Small intestine (tissue), 7 donors: ENCODE data around the gene SP2. TPM values are rescaled to one million over a fixed set of nuclear protein-coding genes. Genes with fewer than 3 reads are reported as not detected.

ENCODE experiments used
- DNase-seq, 2 donors: peaks; one replicate each; pipeline versions ENCODE4 v3.0.0 to v3.0.0-alpha.2; 2013
- FAIRE-seq: peaks from 2 replicates; lab custom pipeline; 2012; peaks lifted over from hg19 to GRCh38; lab: Jason Lieb, UNC
- H3K27ac ChIP-seq, 3 donors: one replicate each; pipeline ENCODE4 v1.5.1; 2013; ENCODE audit warnings: low read length in 2 of 3, mild to moderate bottlenecking in 2 of 3, control low read depth in 1 of 3, inconsistent platforms in 1 of 3, low read depth in 1 of 3, moderate library complexity in 1 of 3
- H3K27me3 ChIP-seq, 3 donors: one replicate each; pipeline ENCODE4 v1.6.1; 2013; ENCODE audit warnings: low read length in 3 of 3, inconsistent platforms in 1 of 3; ENCODE audit not compliant: control insufficient read depth in 3 of 3, insufficient read depth in 3 of 3
- H3K36me3 ChIP-seq, 3 donors: one replicate each; pipeline ENCODE4 v1.6.1; 2013; ENCODE audit warnings: low read length in 3 of 3, inconsistent platforms in 1 of 3, low read depth in 1 of 3, mild to moderate bottlenecking in 1 of 3, moderate library complexity in 1 of 3; ENCODE audit not compliant: control insufficient read depth in 3 of 3, insufficient read depth in 2 of 3
- H3K4me1 ChIP-seq, 3 donors: one replicate each; pipeline ENCODE4 v1.6.1; 2013; ENCODE audit warnings: low read length in 2 of 3, inconsistent platforms in 1 of 3, low read depth in 1 of 3, mild to moderate bottlenecking in 1 of 3, moderate library complexity in 1 of 3; ENCODE audit not compliant: control insufficient read depth in 3 of 3, insufficient read depth in 2 of 3
- H3K4me3 ChIP-seq, 3 donors: one replicate each; pipeline ENCODE4 v1.5.1; 2013; ENCODE audit warnings: low read length in 3 of 3, control low read depth in 1 of 3, inconsistent platforms in 1 of 3, low read depth in 1 of 3, mild to moderate bottlenecking in 1 of 3, moderate library complexity in 1 of 3
- H3K9me3 ChIP-seq, 2 donors: one replicate each; pipeline ENCODE4 v1.6.1; 2013; ENCODE audit warnings: low read depth in 1 of 2, low read length in 1 of 2; ENCODE audit not compliant: control insufficient read depth in 2 of 2, insufficient read depth in 1 of 2
- WGBS, 3 donors: extraction: QIAGEN DNeasy Blood & Tissue Kit; methylation state at CpG; one replicate each; pipeline ENCODE4 v1.1.7; 2013; 5-methylcytosine and 5-hydroxymethylcytosine counted together
- polyA plus RNA-seq, 4 donors: library from polyadenylated mRNA; stranded (reverse) in 3 of 4; unstranded in 1 of 4; fragments of 200-250 nt in 3 of 4; fragments of 120-200 nt in 1 of 4; gene quantifications; one replicate each; pipeline versions ENCODE4 v1.2.1 to v1.2.3, GENCODE V29; 2013
- donor health status: healthy with polysubstance abuse.
- donor health status: control.
- donor health status: control.
- donor health status: Bipolar disorder and iron deficiency.
- donor health status: healthy.

SP2 gene
- polyA plus RNA-seq, 4 donors: 8.7 to 17.3 (median 12.6) TPM

- H3K9me3 ChIP-seq: no peaks in the 10 kb centered on the region
- H3K36me3 ChIP-seq: no peaks in the 10 kb centered on the region
- H3K4me1 ChIP-seq: peaks cover 0 to 16% (median 6%) of the 10 kb centered on the region in 3 donors
- FAIRE-seq (no peak), DNase-seq (peak in 1 of 2 donors; percentile 42)
- H3K27me3 ChIP-seq: peaks cover 0 to 89% (median 34%) of the 10 kb centered on the region in 3 donors
- H3K27ac ChIP-seq: no peak overlapping the region
- 22 to 33% (median 23%) methylated on average over 32 of the region's 32 CpGs for WGBS, 3 donors
- no peak overlapping the region for H3K4me3 ChIP-seq
These were observed 43.7 kb upstream of the SP2 start for GRCh38 chr17:47852113-47852949.

GRCh38 chr17:47853616-47854015 lies 42.4 kb upstream of the SP2 start:
- 27 to 52% (median 42%) methylated on average over 5 of the region's 5 CpGs for WGBS, 3 donors
- Histone ChIP-seq H3K36me3 (no peaks in the 10 kb centered on the region), H3K9me3 (no peaks in the 10 kb centered on the region), H3K4me3 (no peak overlapping the region), H3K27ac (no peak overlapping the region), H3K27me3 (peaks cover 0 to 77% (median 27%) of the 10 kb centered on the region in 3 donors), H3K4me1 (peaks cover 0 to 16% (median 6%) of the 10 kb centered on the region in 3 donors)
- DNase-seq (no peak), FAIRE-seq (no peak)

GRCh38 chr17:47855737-47856136 lies 40.3 kb upstream of the SP2 start:
- Histone ChIP-seq H3K36me3 (no peaks in the 10 kb centered on the region), H3K27me3 (peaks cover 0 to 62% (median 26%) of the 10 kb centered on the region in 3 donors), H3K4me3 (no peak overlapping the region), H3K4me1 (peaks cover 0 to 10% (median 6%) of the 10 kb centered on the region in 3 donors), H3K27ac (no peak overlapping the region), H3K9me3 (no peaks in the 10 kb centered on the region)
- FAIRE-seq: no peak
- 31 to 48% (median 47%) methylated on average over 3 of the region's 3 CpGs for WGBS, 3 donors
- no peak for DNase-seq

GRCh38 chr17:47856830-47857229 lies 39.2 kb upstream of the SP2 start:
- H3K36me3 ChIP-seq: no peaks in the 10 kb centered on the region
- DNase-seq: no peak
- no peak overlapping the region for H3K4me3 ChIP-seq
- no peak overlapping the region for H3K27ac ChIP-seq
- no peak for FAIRE-seq
- H3K9me3 ChIP-seq: no peaks in the 10 kb centered on the region
- peaks cover 0 to 4% (median 0%) of the 10 kb centered on the region in 3 donors for H3K4me1 ChIP-seq
- peaks cover 0 to 57% (median 24%) of the 10 kb centered on the region in 3 donors for H3K27me3 ChIP-seq

GRCh38 chr17:47857551-47858455 lies 38.2 kb upstream of the SP2 start:
- H3K27me3 ChIP-seq: peaks cover 0 to 47% (median 16%) of the 10 kb centered on the region in 3 donors
- FAIRE-seq (no peak), DNase-seq (no peak)
- H3K4me1 ChIP-seq: no peaks in the 10 kb centered on the region
- WGBS, 3 donors: 69 to 81% (median 70%) methylated on average over 14 to 16 of the region's 16 CpGs
- no peaks in the 10 kb centered on the region for H3K9me3 ChIP-seq
- H3K4me3 ChIP-seq: no peak overlapping the region
- H3K36me3 ChIP-seq: no peaks in the 10 kb centered on the region
- H3K27ac ChIP-seq: no peak overlapping the region

GRCh38 chr17:47860386-47860785 lies 35.6 kb upstream of the SP2 start:
- Histone ChIP-seq H3K27me3 (peaks cover 0 to 30% (median 0%) of the 10 kb centered on the region in 3 donors), H3K27ac (no peak overlapping the region), H3K36me3 (no peaks in the 10 kb centered on the region), H3K4me1 (peaks cover 0 to 2% (median 0%) of the 10 kb centered on the region in 3 donors), H3K9me3 (no peaks in the 10 kb centered on the region), H3K4me3 (no peak overlapping the region)
- DNase-seq (no peak), FAIRE-seq (no peak)
- WGBS, 3 donors: 93 to 97% (median 96%) methylated on average over 5 of the region's 5 CpGs

- WGBS, 3 donors: 34 to 60% (median 59%) methylated on average over 7 of the region's 7 CpGs
- no peak overlapping the region for H3K27ac ChIP-seq
- FAIRE-seq: no peak
These were observed 33.2 kb upstream of the SP2 start for GRCh38 chr17:47862621-47863440.

More at GRCh38 chr17:47862621-47863440, 33.2 kb upstream of the SP2 start:
- no peaks in the 10 kb centered on the region for H3K9me3 ChIP-seq
- peaks cover 0 to 26% (median 3%) of the 10 kb centered on the region in 3 donors for H3K27me3 ChIP-seq
- H3K4me3 ChIP-seq: no peak overlapping the region
- peak in 1 of 2 donors; percentile 72 for DNase-seq
- H3K4me1 ChIP-seq: peaks cover 0 to 2% (median 0%) of the 10 kb centered on the region in 3 donors
- no peaks in the 10 kb centered on the region for H3K36me3 ChIP-seq
